SU-DHL-6 (cell line): ENCODE results near the gene EBI3.
"Not testable (repeated sequence)": the region's sequence is repeated elsewhere in the genome, so short reads cannot be mapped to it uniquely, and the experiment has no call there.

ENCODE experiments used
- H2AFZ ChIP-seq: fragments of 200-600 bp; sonication (generic); 2 replicates; pipeline ENCODE4 v1.6.1; 2014; ENCODE audit warnings: low read depth, mild to moderate bottlenecking, moderate library complexity, mixed read lengths, antibody characterized with exemption, low read length; ENCODE audit not compliant: severe bottlenecking
- H3F3A ChIP-seq: fragments of 200-600 bp; shearing (Covaris generic); 2 replicates; pipeline ENCODE4 v1.6.0; 2016; ENCODE audit warnings: antibody characterized with exemption, mild to moderate bottlenecking; ENCODE audit not compliant: insufficient read depth
- H3K27ac ChIP-seq: fragments of 200-600 bp; sonication (generic); 2 replicates; pipeline ENCODE4 v1.5.1; 2016; ENCODE audit warnings: low read depth, mild to moderate bottlenecking, low read length, moderate library complexity, mixed read lengths
- H3K27me3 ChIP-seq: fragments of 200-600 bp; sonication (generic), shearing (Covaris generic); 2 replicates; pipeline ENCODE4 v1.6.0; 2014; ENCODE audit warnings: mild to moderate bottlenecking, low read length
- H3K36me3 ChIP-seq: fragments of 200-600 bp; sonication (generic); 2 replicates; pipeline ENCODE4 v1.6.1; 2014; ENCODE audit warnings: mild to moderate bottlenecking, low read length, mixed read lengths
- H3K4me2 ChIP-seq: fragments of 300-600, 200-600 bp; shearing (Covaris generic), sonication (generic); 2 replicates; pipeline ENCODE4 v1.6.0; 2014; ENCODE audit warnings: low read length, low read depth, mild to moderate bottlenecking; ENCODE audit not compliant: poor library complexity, severe bottlenecking
- H3K4me3 ChIP-seq: fragments of 200-600 bp; sonication (generic); 2 replicates; pipeline ENCODE4 v1.5.1; 2014; ENCODE audit warnings: antibody characterized with exemption, low read length, mild to moderate bottlenecking, mixed read lengths; ENCODE audit not compliant: insufficient read depth, poor library complexity, severe bottlenecking
- H3K79me2 ChIP-seq: fragments of 200-600 bp; sonication (generic); 2 replicates; pipeline ENCODE4 v1.6.1; 2014; ENCODE audit warnings: mild to moderate bottlenecking, low read length, moderate library complexity; ENCODE audit not compliant: insufficient read depth
- H3K9ac ChIP-seq: fragments of 200-600 bp; sonication (generic); 2 replicates; pipeline ENCODE4 v1.7.0; 2014; ENCODE audit warnings: mild to moderate bottlenecking, low read length
- H3K9me2 ChIP-seq: fragments of 200-600 bp; sonication (generic); replicated peaks from 2 replicates; pipeline ENCODE4 v1.6.1; 2014; ENCODE audit warnings: low read length; ENCODE audit not compliant: insufficient read depth
- H3K9me3 ChIP-seq: fragments of 200-600 bp; sonication (generic); 2 replicates; pipeline ENCODE4 v1.6.1; 2014; ENCODE audit warnings: low read length, mixed read lengths; ENCODE audit not compliant: insufficient read depth
- H4K20me1 ChIP-seq: fragments of 200-600 bp; sonication (generic); 2 replicates; pipeline ENCODE4 v1.6.1; 2014; ENCODE audit warnings: low read depth, mild to moderate bottlenecking, antibody characterized with exemption, low read length, moderate library complexity, mixed read lengths
- CTCF ChIP-seq: fragments of 200-600 bp; sonication (generic); IDR thresholded peaks from one replicate; pipeline ENCODE4 v1.5.1; 2017; ENCODE audit warnings: antibody characterized with exemption, mild to moderate bottlenecking, low read length, moderate library complexity; ENCODE audit not compliant: insufficient read depth, poor library complexity, severe bottlenecking
- EZH2phosphoT487 ChIP-seq: fragments of 200-600 bp; sonication (generic), shearing (Covaris generic); conservative IDR thresholded peaks from 2 replicates; pipeline ENCODE4 v1.6.1; 2018; ENCODE audit warnings: mild to moderate bottlenecking, antibody characterized with exemption, low read length, moderate library complexity, mixed read lengths

Gene EBI3

GRCh38 chr19:4234862-4235201 is 5.5 kb downstream of the EBI3 start:
- no peaks in the 10 kb centered on the region for H3K9me3 ChIP-seq
- no peaks in the 10 kb centered on the region for H3K9me2 ChIP-seq
- TF ChIP-seq CTCF (no peak), EZH2phosphoT487 (no peak)
- H3K79me2 ChIP-seq: no peaks in the 10 kb centered on the region
- H4K20me1 ChIP-seq: no peaks in the 10 kb centered on the region
- no peaks in the 10 kb centered on the region for H3K27me3 ChIP-seq
- no peaks in the 10 kb centered on the region for H3F3A ChIP-seq
- no peak overlapping the region for H3K9ac ChIP-seq
- H3K4me3 ChIP-seq: no peak overlapping the region
- no peak overlapping the region for H3K27ac ChIP-seq
- no peak overlapping the region for H3K4me2 ChIP-seq
- no peaks in the 10 kb centered on the region for H3K36me3 ChIP-seq
- H2AFZ ChIP-seq: no peak overlapping the region

GRCh38 chr19:4237510-4237909 is 8.2 kb downstream of the EBI3 start:
- not testable (repeated sequence) for H3K9me3 ChIP-seq, H3K4me3 ChIP-seq, H2AFZ ChIP-seq, H3K9ac ChIP-seq, H3K27ac ChIP-seq, H3K36me3 ChIP-seq, H4K20me1 ChIP-seq, H3K27me3 ChIP-seq, H3K9me2 ChIP-seq, H3K4me2 ChIP-seq, H3F3A ChIP-seq, H3K79me2 ChIP-seq

GRCh38 chr19:4238831-4239230 is 9.5 kb downstream of the EBI3 start:
- H3K9ac ChIP-seq: no peak overlapping the region
- no peaks in the 10 kb centered on the region for H3K9me3 ChIP-seq
- H4K20me1 ChIP-seq: no peaks in the 10 kb centered on the region
- no peak overlapping the region for H3K4me2 ChIP-seq
- no peaks in the 10 kb centered on the region for H3F3A ChIP-seq
- H3K4me3 ChIP-seq: no peak overlapping the region
- H3K27me3 ChIP-seq: no peaks in the 10 kb centered on the region
- H3K27ac ChIP-seq: no peak overlapping the region
- no peaks in the 10 kb centered on the region for H3K9me2 ChIP-seq
- no peak overlapping the region for H2AFZ ChIP-seq
- no peaks in the 10 kb centered on the region for H3K79me2 ChIP-seq
- TF ChIP-seq CTCF (no peak), EZH2phosphoT487 (no peak)
- H3K36me3 ChIP-seq: no peaks in the 10 kb centered on the region

GRCh38 chr19:4241824-4242430 is 12.6 kb downstream of the EBI3 start:
- Histone ChIP-seq H3K9me3 (no peaks in the 10 kb centered on the region), H3K4me3 (no peak overlapping the region), H3K9me2 (no peaks in the 10 kb centered on the region), H3K4me2 (no peak overlapping the region), H3K36me3 (no peaks in the 10 kb centered on the region), H4K20me1 (no peaks in the 10 kb centered on the region), H3F3A (no peaks in the 10 kb centered on the region), H3K9ac (no peak overlapping the region), H3K79me2 (no peaks in the 10 kb centered on the region), H2AFZ (no peak overlapping the region), H3K27ac (no peak overlapping the region), H3K27me3 (no peaks in the 10 kb centered on the region)
- TF ChIP-seq CTCF (no peak), EZH2phosphoT487 (no peak)

- H3K4me3 ChIP-seq, H4K20me1 ChIP-seq, H3K9me2 ChIP-seq, H3K27me3 ChIP-seq, H3K9me3 ChIP-seq, H3F3A ChIP-seq, H3K27ac ChIP-seq: not testable (repeated sequence)
- H3K9ac ChIP-seq: peak overlapping the region; percentile 58; the same call in 1 of the 2 replicates
- H3K4me2 ChIP-seq: peak overlapping the region; percentile 79
- peaks cover 15% of the 10 kb centered on the region for H3K36me3 ChIP-seq
- peak overlapping the region; percentile 91 for H2AFZ ChIP-seq
- H3K79me2 ChIP-seq: peaks cover 20% of the 10 kb centered on the region
Observed at GRCh38 chr19:4245938-4246337, 16.6 kb downstream of the EBI3 start.
